Measurements from ENCODE around the gene NPL.

GRCh38 chr1:182862827-182863226 lies 73.3 kb downstream of the NPL start:
- TF ChIP-seq SREBF2 (IDR thresholded peaks at IDR 0.05) (no peak), CTCF (IDR thresholded peaks at IDR 0.05) (no peak), MAX (IDR thresholded peaks at IDR 0.05) (no peak), HDAC2 (IDR thresholded peaks at IDR 0.05) (no peak), HMGXB4 (CRISPR knock-in tag; IDR thresholded peaks at IDR 0.05; ENCODE audit: borderline replicate concordance) (no peak), RFX5 (IDR thresholded peaks at IDR 0.05) (no peak), GATA3 (IDR thresholded peaks at IDR 0.05; ENCODE audit: borderline replicate concordance) (no peak), RCOR1 (IDR thresholded peaks at IDR 0.05; ENCODE audit: low read depth, low read length) (no peak), JUN (IDR thresholded peaks at IDR 0.05) (no peak)
- TF ChIP-seq, protein P1, sequence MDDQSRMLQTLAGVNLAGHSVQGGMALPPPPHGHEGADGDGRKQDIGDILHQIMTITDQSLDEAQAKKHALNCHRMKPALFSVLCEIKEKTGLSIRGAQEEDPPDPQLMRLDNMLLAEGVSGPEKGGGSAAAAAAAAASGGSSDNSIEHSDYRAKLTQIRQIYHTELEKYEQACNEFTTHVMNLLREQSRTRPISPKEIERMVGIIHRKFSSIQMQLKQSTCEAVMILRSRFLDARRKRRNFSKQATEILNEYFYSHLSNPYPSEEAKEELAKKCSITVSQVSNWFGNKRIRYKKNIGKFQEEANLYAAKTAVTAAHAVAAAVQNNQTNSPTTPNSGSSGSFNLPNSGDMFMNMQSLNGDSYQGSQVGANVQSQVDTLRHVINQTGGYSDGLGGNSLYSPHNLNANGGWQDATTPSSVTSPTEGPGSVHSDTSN (IDR thresholded peaks at IDR 0.05): no peak
- TF ChIP-seq, protein P2, sequence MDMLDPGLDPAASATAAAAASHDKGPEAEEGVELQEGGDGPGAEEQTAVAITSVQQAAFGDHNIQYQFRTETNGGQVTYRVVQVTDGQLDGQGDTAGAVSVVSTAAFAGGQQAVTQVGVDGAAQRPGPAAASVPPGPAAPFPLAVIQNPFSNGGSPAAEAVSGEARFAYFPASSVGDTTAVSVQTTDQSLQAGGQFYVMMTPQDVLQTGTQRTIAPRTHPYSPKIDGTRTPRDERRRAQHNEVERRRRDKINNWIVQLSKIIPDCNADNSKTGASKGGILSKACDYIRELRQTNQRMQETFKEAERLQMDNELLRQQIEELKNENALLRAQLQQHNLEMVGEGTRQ (IDR thresholded peaks at IDR 0.05): no peak
- TF ChIP-seq, protein P3, sequence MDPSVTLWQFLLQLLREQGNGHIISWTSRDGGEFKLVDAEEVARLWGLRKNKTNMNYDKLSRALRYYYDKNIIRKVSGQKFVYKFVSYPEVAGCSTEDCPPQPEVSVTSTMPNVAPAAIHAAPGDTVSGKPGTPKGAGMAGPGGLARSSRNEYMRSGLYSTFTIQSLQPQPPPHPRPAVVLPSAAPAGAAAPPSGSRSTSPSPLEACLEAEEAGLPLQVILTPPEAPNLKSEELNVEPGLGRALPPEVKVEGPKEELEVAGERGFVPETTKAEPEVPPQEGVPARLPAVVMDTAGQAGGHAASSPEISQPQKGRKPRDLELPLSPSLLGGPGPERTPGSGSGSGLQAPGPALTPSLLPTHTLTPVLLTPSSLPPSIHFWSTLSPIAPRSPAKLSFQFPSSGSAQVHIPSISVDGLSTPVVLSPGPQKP (IDR thresholded peaks at IDR 0.05; ENCODE audit: low read depth, low read length): no peak
